GM20431 (cell line): ENCODE results near the gene MIER3.
"Not testable (repeated sequence)": the region's sequence is repeated elsewhere in the genome, so short reads cannot be mapped to it uniquely, and the experiment has no call there.

Experiments used
- in situ Hi-C: fragments of 300-500 bp; cut with MseI, MboI; formaldehyde crosslinking; loops from one replicate; pipeline ENCODE4 v1.15.0; 2020; ENCODE audit warnings: low sequenced_read_pairs; ENCODE audit not compliant: unreplicated experiment

Gene MIER3

GRCh38 chr5:56951946-56952691 is at the start of gene MIER3:
Gene MIER3, minus strand, starts transcription at chr5:56952123. Its CDS starts 21 bp downstream, at chr5:56952102.
- in situ Hi-C loops: no loop called here

- in situ Hi-C loops: no loop called here
Observed at GRCh38 chr5:56995596-56995995, 43.7 kb upstream of the MIER3 start.

GRCh38 chr5:56993241-56993640 is 41.3 kb upstream of the MIER3 start:
- in situ Hi-C loops: no loop called here

GRCh38 chr5:56989676-56990075 is 37.8 kb upstream of the MIER3 start:
- in situ Hi-C loops: no loop called here

GRCh38 chr5:56988490-56988889 is 36.6 kb upstream of the MIER3 start:
- in situ Hi-C loops: no loop called here

GRCh38 chr5:56987171-56987570 is 35.2 kb upstream of the MIER3 start:
- in situ Hi-C loops: no loop called here

GRCh38 chr5:56986626-56986947 is 34.7 kb upstream of the MIER3 start:
- in situ Hi-C loops: no loop called here

GRCh38 chr5:56985936-56986625 is 34.2 kb upstream of the MIER3 start:
- in situ Hi-C loops: no loop called here

GRCh38 chr5:56984445-56984844 is 32.5 kb upstream of the MIER3 start:
- in situ Hi-C loops: no loop called here

- in situ Hi-C loops: no loop called here
Observed at GRCh38 chr5:56983593-56984361, 31.9 kb upstream of the MIER3 start.

GRCh38 chr5:56981548-56982315 is 29.8 kb upstream of the MIER3 start:
- in situ Hi-C loops: no loop called here

GRCh38 chr5:56979968-56980367 is 28.0 kb upstream of the MIER3 start:
- in situ Hi-C loops: no loop called here

GRCh38 chr5:56979526-56979925 is 27.6 kb upstream of the MIER3 start:
- in situ Hi-C loops: not testable (repeated sequence)

GRCh38 chr5:56977822-56978221 is 25.9 kb upstream of the MIER3 start:
- in situ Hi-C loops: no loop called here

GRCh38 chr5:56977021-56977420 is 25.1 kb upstream of the MIER3 start:
- in situ Hi-C loops: no loop called here

- in situ Hi-C loops: no loop called here
Observed at GRCh38 chr5:56974241-56974640, 22.3 kb upstream of the MIER3 start.

GRCh38 chr5:56973473-56973872 is 21.6 kb upstream of the MIER3 start:
- in situ Hi-C loops: no loop called here

GRCh38 chr5:56971275-56971674 is 19.4 kb upstream of the MIER3 start:
- in situ Hi-C loops: no loop called here

- in situ Hi-C loops: no loop called here
Observed at GRCh38 chr5:56964173-56964572, 12.2 kb upstream of the MIER3 start.

GRCh38 chr5:56963246-56963645 is 11.3 kb upstream of the MIER3 start:
- in situ Hi-C loops: no loop called here
